SH-SY5Y (cell line): Measurements from ENCODE around the gene GLIPR1L2.

Experiments
- GATA2 ChIP-seq: IDR thresholded peaks from 2 replicates; pipeline ENCODE4 v1.6.1; 2011; ENCODE audit warnings: mild to moderate bottlenecking, low read depth, low read length
- GATA3 ChIP-seq: IDR thresholded peaks from 2 replicates; pipeline ENCODE4 v1.6.1; 2011; ENCODE audit warnings: low read depth, mild to moderate bottlenecking, low read length, moderate library complexity

Gene GLIPR1L2

DNA sequence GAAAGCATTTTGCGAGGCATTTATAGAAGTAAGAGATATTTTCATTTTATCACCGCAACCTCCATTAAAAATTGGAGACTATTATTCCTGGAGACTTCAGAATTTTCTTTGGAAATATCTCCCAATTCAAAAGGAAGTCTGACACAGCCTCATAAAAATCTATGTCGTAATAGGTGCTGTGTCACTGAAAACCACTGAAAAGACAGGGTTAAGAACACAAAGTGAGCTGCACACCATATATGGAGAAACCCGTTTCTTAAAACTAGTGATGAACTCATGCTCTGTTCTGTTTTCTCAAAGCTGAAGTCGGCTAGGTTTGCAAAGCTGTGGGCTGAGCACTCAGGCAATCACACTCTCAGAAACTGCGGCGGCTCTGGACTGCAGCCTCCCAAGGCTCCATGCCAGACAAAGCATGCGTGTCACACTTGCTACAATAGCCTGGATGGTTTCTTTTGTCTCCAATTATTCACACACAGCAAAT lies 89.6 kb downstream of the GLIPR1L2 start, which contains the start of gene GLIPR1:
TSS of gene GLIPR1 (plus strand) at position 287 of the 481 bp plus-strand sequence. CDS start at position 413, 126 bp downstream.
- TF ChIP-seq GATA3 (no peak), GATA2 (no peak)

- TF ChIP-seq GATA2: no peak
- TF ChIP-seq GATA3: no peak
Measured at GRCh38 chr12:75481013-75481705, 90.3 kb downstream of the GLIPR1L2 start.

DNA sequence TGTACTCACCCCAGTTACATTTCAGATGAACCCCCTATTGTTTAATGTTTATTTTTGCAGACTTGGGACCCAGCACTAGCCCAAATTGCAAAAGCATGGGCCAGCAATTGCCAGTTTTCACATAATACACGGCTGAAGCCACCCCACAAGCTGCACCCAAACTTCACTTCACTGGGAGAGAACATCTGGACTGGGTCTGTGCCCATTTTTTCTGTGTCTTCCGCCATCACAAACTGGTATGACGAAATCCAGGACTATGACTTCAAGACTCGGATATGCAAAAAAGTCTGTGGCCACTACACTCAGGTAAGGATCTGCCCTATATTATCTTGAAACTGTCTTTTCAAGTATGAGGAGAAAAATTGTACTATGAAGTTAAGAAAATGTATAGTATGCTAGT lies 90.9 kb downstream of the GLIPR1L2 start:
- TF ChIP-seq GATA2 (no peak), GATA3 (no peak)
